Measurements from ENCODE around the gene TBXAS1. TPM values are rescaled to one million over a fixed set of nuclear protein-coding genes. Genes with fewer than 3 reads are reported as not detected.

The TBXAS1 gene
- total and polyA plus RNA-seq, 2 donors (not counting 3 experiments of a cell fraction or from before 2014, with no cell fraction given) = 2.1 to 4.3 TPM

GRCh38 chr7:139893999-139894398 is 64.9 kb downstream of the TBXAS1 start:
- Histone ChIP-seq H3K9me1 (replicated peaks; ENCODE audit: control insufficient read depth, extremely low read depth, insufficient read depth, low read length) (no peaks in the 10 kb centered on the region), H3K27me3 (ENCODE audit: control insufficient read depth in 2 of 2, insufficient read depth in 2 of 2, low read length in 2 of 2) (peaks cover 3 to 5% of the 10 kb centered on the region in 2 experiments), H3K4me3 (replicated peaks in 1 of 3; ENCODE audit: insufficient read depth in 1 of 3, low read depth in 1 of 3, low read length in 3 of 3) (no peak overlapping the region), H3K4me2 (ENCODE audit: insufficient read depth, low read length) (no peak overlapping the region), H3K27ac (ENCODE audit: insufficient read depth, low read depth, low read length) (no peak overlapping the region), H3K79me2 (ENCODE audit: control insufficient read depth, insufficient read depth, low read length) (no peaks in the 10 kb centered on the region), H3K36me3 (ENCODE audit: control insufficient read depth in 2 of 2, extremely low read depth in 1 of 2, insufficient read depth in 2 of 2, low read length in 2 of 2) (no peaks in the 10 kb centered on the region), H3K4me1 (ENCODE audit: control insufficient read depth, extremely low read depth, insufficient read depth, low read length) (no peaks in the 10 kb centered on the region), H4K20me1 (replicated peaks; ENCODE audit: control insufficient read depth, extremely low read depth, insufficient read depth, low read length) (no peaks in the 10 kb centered on the region), H3K9ac (replicated peaks; ENCODE audit: extremely low read depth, insufficient read depth, low read length) (no peak overlapping the region), H3K9me3 (replicated peaks; ENCODE audit: control insufficient read depth, insufficient read depth, low read length) (no peaks in the 10 kb centered on the region), H2AFZ (ENCODE audit: low read depth, low read length) (no peak overlapping the region)
- BruUV-seq (replicated peaks) = no TSS peak
- TF ChIP-seq JUN (IDR thresholded peaks at IDR 0.05; ENCODE audit: borderline replicate concordance, insufficient read depth, insufficient read length, low read depth) (no peak), FOS (IDR thresholded peaks at IDR 0.05; ENCODE audit: borderline replicate concordance, insufficient read depth, low read length) (no peak), MYC (IDR thresholded peaks at IDR 0.05; ENCODE audit: low read depth, low read length) (no peak), CTCF (IDR thresholded peaks at IDR 0.05; ENCODE audit: extremely low read depth in 1 of 2, insufficient read depth in 1 of 2, low read depth in 1 of 2, low read length in 2 of 2) (no peak), GATA2 (IDR thresholded peaks at IDR 0.05; ENCODE audit: insufficient read depth, insufficient read length, low read depth, low read length) (no peak), POLR2A (IDR thresholded peaks at IDR 0.05; ENCODE audit: low read depth, low read length) (no peak), POLR2AphosphoS5 (IDR thresholded peaks at IDR 0.05; ENCODE audit: insufficient read depth, low read depth, low read length) (no peak)
- TF ChIP-seq, protein P1, sequence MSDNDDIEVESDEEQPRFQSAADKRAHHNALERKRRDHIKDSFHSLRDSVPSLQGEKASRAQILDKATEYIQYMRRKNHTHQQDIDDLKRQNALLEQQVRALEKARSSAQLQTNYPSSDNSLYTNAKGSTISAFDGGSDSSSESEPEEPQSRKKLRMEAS (IDR thresholded peaks at IDR 0.05; ENCODE audit: insufficient read depth, insufficient read length) = no peak
- no peak for DNase-seq (ENCODE audit: low read depth, low spot score)
- dilution Hi-C loops (cut with MboI; ENCODE audit: extremely low pct_ligation_motif_present, low sequenced_read_pairs) (no loop called here), intact Hi-C loops (cut with micrococcal nuclease) (no loop called here)
- no peak for FAIRE-seq
- ChIA-PET CTCF (interaction anchor here (0.8 kb wide), 1 partner anchor 17 kb away, joined by 3 read pairs; no protein-coding TSS in a partner anchor), POLR2A (no interaction called here)
